Heart left ventricle (tissue), 16 donors: ENCODE results near the gene B4GALNT3. TPM values are rescaled to one million over a fixed set of nuclear protein-coding genes. Genes with fewer than 3 reads are reported as not detected.

ENCODE experiments used
- ATAC-seq, 4 donors: fragments of 200-7000 bp; cut with Tn5 transposase; one replicate each; pipeline ENCODE4 v1.9.1; 2020 to 2022; ENCODE audit warnings: moderate library complexity in 4 of 4, mild to moderate bottlenecking in 3 of 4, moderate number of reproducible peaks in 1 of 4
- DNase-seq, 5 donors: peaks; one replicate each; pipeline ENCODE4 v3.0.0-alpha.2; 2020
- H3K27ac ChIP-seq, 12 donors: fragments of 200-600 bp; sonication (generic) in 4 of 12; one replicate each; pipeline versions ENCODE4 v1.5.0 to v1.8.0; 2016 to 2022; ENCODE audit warnings: mild to moderate bottlenecking in 2 of 12
- H3K27me3 ChIP-seq, 9 donors: fragments of 200-600 bp; sonication (generic) in 2 of 9; one replicate each; pipeline versions ENCODE4 v1.5.1 to v1.8.0; 2016 to 2022; ENCODE audit warnings: mild to moderate bottlenecking in 3 of 9
- H3K36me3 ChIP-seq, 9 donors: fragments of 200-600 bp; sonication (generic) in 2 of 9; one replicate each; pipeline versions ENCODE4 v1.5.0 to v1.8.0; 2018 to 2022; ENCODE audit warnings: mild to moderate bottlenecking in 2 of 9
- H3K4me1 ChIP-seq, 12 donors: fragments of 200-600 bp; sonication (generic) in 4 of 12; one replicate each; pipeline versions ENCODE4 v1.5.0 to v1.8.0; 2016 to 2022; ENCODE audit warnings: mild to moderate bottlenecking in 3 of 12
- H3K4me3 ChIP-seq, 12 donors: fragments of 200-600 bp; sonication (generic) in 4 of 12; one replicate each; pipeline versions ENCODE4 v1.5.0 to v1.8.0; 2017 to 2022; ENCODE audit warnings: mild to moderate bottlenecking in 9 of 12, moderate library complexity in 4 of 12
- H3K9me3 ChIP-seq, 12 donors: fragments of 200-600 bp; sonication (generic) in 4 of 12; one replicate each; pipeline versions ENCODE4 v1.5.0 to v1.8.0; 2016 to 2022; ENCODE audit warnings: mild to moderate bottlenecking in 1 of 12
- POLR2A ChIP-seq, 2 donors: fragments of 450-650 bp; IDR thresholded peaks; one replicate each; pipeline ENCODE4 v1.6.1; 2017; ENCODE audit warnings: antibody characterized with exemption in 2 of 2, mild to moderate bottlenecking in 2 of 2, moderate library complexity in 2 of 2
- WGBS, 4 donors: extraction: QIAGEN DNeasy Blood & Tissue Kit in 2 of 4; methylation state at CpG; one replicate each; pipeline versions ENCODE4 v1.1.5 to v1.1.7; 2013 to 2018; 5-methylcytosine and 5-hydroxymethylcytosine counted together
- intact Hi-C, 10 donors: fragments of 100-400 bp; cut with DNase I; formaldehyde crosslinking; loops; one replicate each; pipeline versions ENCODE4 v1.11.1 to v1.14.2; 2022
- polyA plus RNA-seq, 2 donors: library from polyadenylated mRNA; stranded (reverse); fragments of 200-250 nt; gene quantifications; one replicate each; pipeline ENCODE4 v1.2.3, GENCODE V29; 2013
- total RNA-seq, 9 donors: library from RNA; depleted of rRNA in 2 of 9; stranded (reverse); fragments of >200 nt in 2 of 9; fragmentation: NEBNext Ultra II Directional in 3 of 9; extraction: Animal tissue kit (Norgen Biotek cat#: 25700) in 3 of 9; gene quantifications; one replicate each; pipeline versions ENCODE4 v1.1.0 to v1.2.4, GENCODE V29; 2016 to 2023
- TF ChIP-seq, protein P1 (sequence below), 12 donors: fragments of 200-600 bp; sonication (generic) in 4 of 12; IDR thresholded peaks; one replicate each; pipeline versions ENCODE4 v1.5.0 to v1.8.0; 2018 to 2022; ENCODE audit warnings: antibody characterized with exemption in 12 of 12, mild to moderate bottlenecking in 5 of 12
- donor health status: ischemic (EF 13 %, LVEDD 7.1; RV severe dilation, severe dysfunction).
- donor health status: healthy with polysubstance abuse.
- donor health status: DM: no; HTN: yes; CAD: no.
- donor health status: DM: no; HTN: no; CAD: no.
- donor health status: ischemic (EF 25% LVEDD 6.9; RV normal size, moderate dysfunction).
- donor health status: ischemic (EF 25% LVEDD 5.7; RV mildly dilated, moderate dysfunction).
- donor health status: healthy.
- donor health status: DM: yes; HTN: yes; CAD: no.
- donor health status: ischemic (EF 35%, LVEDD 5.7; RV mildly dilated, moderate dysfunction).
- donor health status: nonischemic (EF 11% LVEDD 7.7; RV severe dilation, severe dysfunction).
- donor health status: DM: yes; HTN: yes; CAD: no.
- donor health status: PGD.
- donor health status: ischemic (EF 29% LVEDD 5.4; RV normal size, mild dysfunction).
- donor health status: nonischemic (EF 23%, LVEDD 6.1; RV moderate dilation, normal function).

The B4GALNT3 gene
- total and polyA plus RNA-seq, 11 donors, result 19.3 to 59.4 (median 34.1) TPM

DNA sequence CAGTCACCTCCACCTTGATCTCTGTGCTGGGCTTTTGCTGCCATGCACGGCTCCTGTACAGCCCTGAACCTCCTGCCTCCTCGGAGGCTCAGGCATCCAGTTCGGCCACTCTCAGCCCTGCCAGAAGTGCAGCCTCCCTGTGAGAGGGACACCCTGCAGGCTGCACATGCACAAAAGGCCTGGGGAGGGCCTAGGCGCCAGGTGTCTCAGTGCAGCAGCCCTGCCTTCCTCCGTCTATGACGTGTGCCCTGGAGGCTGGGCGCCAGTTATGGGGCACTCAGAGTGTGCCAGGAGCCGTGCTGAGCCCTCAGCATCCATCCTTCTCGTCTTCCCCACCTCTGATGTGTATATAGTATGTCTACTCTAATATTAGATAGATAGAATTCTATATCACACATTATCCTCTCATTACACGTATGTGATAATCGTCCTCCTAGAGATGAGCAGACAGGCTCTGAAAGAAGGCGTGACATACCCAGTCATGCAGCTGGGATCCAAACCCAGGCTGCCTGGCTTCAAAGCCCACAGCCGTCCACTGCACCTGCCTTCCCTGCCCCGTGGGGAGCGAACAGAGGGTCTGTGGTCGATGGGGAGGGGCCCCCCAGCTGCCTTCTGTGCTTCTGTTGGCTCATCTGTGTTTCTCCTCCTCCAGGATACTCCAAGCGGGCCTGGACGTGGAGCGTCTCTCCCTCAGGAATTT is 101.1 kb downstream of the B4GALNT3 start:
- WGBS, 4 donors, result 65 to 78% (median 75%) methylated on average over 18 to 19 of the region's 19 CpGs

GRCh38 chr12:561391-561705 is 101.6 kb downstream of the B4GALNT3 start:
- H3K4me3 ChIP-seq, result peak overlapping the region in 2 of 12 donors; percentile 32 to 48
- ATAC-seq (no peak), DNase-seq (peak in 1 of 5 donors; percentile 32)
- H3K4me1 ChIP-seq, result peaks cover 0 to 55% (median 4%) of the 10 kb centered on the region in 12 donors
- no peaks in the 10 kb centered on the region for H3K27me3 ChIP-seq
- 61 to 80% (median 74%) methylated on average over 6 to 14 of the region's 14 CpGs for WGBS, 4 donors
- H3K9me3 ChIP-seq, result no peaks in the 10 kb centered on the region
- H3K36me3 ChIP-seq, result peaks cover 0 to 20% (median 10%) of the 10 kb centered on the region in 9 donors
- peak overlapping the region in 3 of 12 donors; percentile 30 to 88 (median 50) for H3K27ac ChIP-seq
- no peak for TF ChIP-seq POLR2A (IDR thresholded peaks at IDR 0.05)
- TF ChIP-seq, protein P1, sequence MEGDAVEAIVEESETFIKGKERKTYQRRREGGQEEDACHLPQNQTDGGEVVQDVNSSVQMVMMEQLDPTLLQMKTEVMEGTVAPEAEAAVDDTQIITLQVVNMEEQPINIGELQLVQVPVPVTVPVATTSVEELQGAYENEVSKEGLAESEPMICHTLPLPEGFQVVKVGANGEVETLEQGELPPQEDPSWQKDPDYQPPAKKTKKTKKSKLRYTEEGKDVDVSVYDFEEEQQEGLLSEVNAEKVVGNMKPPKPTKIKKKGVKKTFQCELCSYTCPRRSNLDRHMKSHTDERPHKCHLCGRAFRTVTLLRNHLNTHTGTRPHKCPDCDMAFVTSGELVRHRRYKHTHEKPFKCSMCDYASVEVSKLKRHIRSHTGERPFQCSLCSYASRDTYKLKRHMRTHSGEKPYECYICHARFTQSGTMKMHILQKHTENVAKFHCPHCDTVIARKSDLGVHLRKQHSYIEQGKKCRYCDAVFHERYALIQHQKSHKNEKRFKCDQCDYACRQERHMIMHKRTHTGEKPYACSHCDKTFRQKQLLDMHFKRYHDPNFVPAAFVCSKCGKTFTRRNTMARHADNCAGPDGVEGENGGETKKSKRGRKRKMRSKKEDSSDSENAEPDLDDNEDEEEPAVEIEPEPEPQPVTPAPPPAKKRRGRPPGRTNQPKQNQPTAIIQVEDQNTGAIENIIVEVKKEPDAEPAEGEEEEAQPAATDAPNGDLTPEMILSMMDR (IDR thresholded peaks at IDR 0.05), result no peak
- intact Hi-C loops, result loop anchor here in 3 of 10 donors (10.0 kb wide), 3 partner anchors 363 to 1023 kb away; no protein-coding TSS in a partner anchor

More for the DNA sequence above, 101.1 kb downstream of the B4GALNT3 start:
- Histone ChIP-seq H3K9me3 (no peaks in the 10 kb centered on the region), H3K4me1 (peaks cover 0 to 55% (median 4%) of the 10 kb centered on the region in 12 donors), H3K27ac (no peak overlapping the region), H3K36me3 (peaks cover 0 to 23% (median 10%) of the 10 kb centered on the region in 9 donors), H3K4me3 (no peak overlapping the region), H3K27me3 (no peaks in the 10 kb centered on the region)
- no peak for ATAC-seq
- TF ChIP-seq POLR2A (IDR thresholded peaks at IDR 0.05), result no peak
- TF ChIP-seq, protein P1 (IDR thresholded peaks at IDR 0.05), result no peak
- peak in 1 of 5 donors; percentile 20 for DNase-seq
- intact Hi-C loops, result loop anchor here in 3 of 10 donors (10.0 kb wide), 3 partner anchors 364 to 1024 kb away; no protein-coding TSS in a partner anchor

- TF ChIP-seq POLR2A (IDR thresholded peaks at IDR 0.05), result no peak
- TF ChIP-seq, protein P1 (IDR thresholded peaks at IDR 0.05), result no peak
- peak overlapping the region in 7 of 12 donors; percentile 30 to 88 (median 45) for H3K27ac ChIP-seq
- intact Hi-C loops, result loop anchor here in 3 of 10 donors (10.0 kb wide), 3 partner anchors 363 to 1023 kb away; no protein-coding TSS in a partner anchor
- H3K4me3 ChIP-seq, result peak overlapping the region in 9 of 12 donors; percentile 6 to 48 (median 30)
- peaks cover 0 to 19% (median 10%) of the 10 kb centered on the region in 9 donors for H3K36me3 ChIP-seq
- ATAC-seq (peak; percentile 17 to 57 (median 38)), DNase-seq (peak in 4 of 5 donors; percentile 51 to 80 (median 72))
- H3K27me3 ChIP-seq, result no peaks in the 10 kb centered on the region
- 38 to 57% (median 49%) methylated on average over 18 to 19 of the region's 19 CpGs for WGBS, 4 donors
- H3K9me3 ChIP-seq, result no peaks in the 10 kb centered on the region
- H3K4me1 ChIP-seq, result peaks cover 0 to 55% (median 4%) of the 10 kb centered on the region in 12 donors
Measured at GRCh38 chr12:561908-562593, 102.3 kb downstream of the B4GALNT3 start.

DNA sequence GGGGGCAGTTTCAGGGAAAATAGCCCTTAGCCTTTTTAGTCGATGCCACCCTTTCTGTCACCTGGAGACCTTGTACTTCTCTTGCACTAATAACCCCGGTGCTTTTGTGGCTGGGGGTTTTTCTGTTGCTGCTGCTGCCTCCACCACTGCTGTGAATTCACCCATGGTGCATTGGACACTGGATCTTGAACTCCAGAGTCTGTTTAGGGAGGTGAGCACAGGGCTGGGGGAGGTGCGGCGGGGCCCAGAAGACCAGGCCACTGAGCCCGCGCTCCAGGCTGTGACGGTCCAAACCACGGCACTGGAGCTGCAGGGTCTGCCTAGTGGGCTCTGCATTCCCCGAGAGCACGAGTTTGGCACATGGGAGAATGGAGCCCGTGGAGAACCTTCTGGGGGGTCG is 102.9 kb downstream of the B4GALNT3 start:
- ATAC-seq, result no peak

More for the DNA sequence above, 102.9 kb downstream of the B4GALNT3 start:
- Histone ChIP-seq H3K9me3 (no peaks in the 10 kb centered on the region), H3K4me3 (peak overlapping the region in 3 of 12 donors; percentile 0 to 48 (median 5)), H3K27ac (peak overlapping the region in 5 of 12 donors; percentile 5 to 88 (median 13)), H3K27me3 (no peaks in the 10 kb centered on the region), H3K4me1 (peaks cover 0 to 55% (median 4%) of the 10 kb centered on the region in 12 donors), H3K36me3 (peaks cover 0 to 18% (median 10%) of the 10 kb centered on the region in 9 donors)
- 77 to 88% (median 85%) methylated on average over 10 to 12 of the region's 12 CpGs for WGBS, 4 donors
- TF ChIP-seq POLR2A (IDR thresholded peaks at IDR 0.05), result no peak
- TF ChIP-seq, protein P1 (IDR thresholded peaks at IDR 0.05), result no peak
- peak in 1 of 5 donors; percentile 49 for DNase-seq
- intact Hi-C loops, result loop anchor here in 3 of 10 donors (10.0 kb wide), 3 partner anchors 362 to 1022 kb away; no protein-coding TSS in a partner anchor
